ENCODE results near the gene PACRG. TPM values are rescaled to one million over a fixed set of nuclear protein-coding genes. Genes with fewer than 3 reads are reported as not detected.

The PACRG gene
- total RNA-seq, 1 experiment from 2014 or later, result 0.44 TPM

DNA sequence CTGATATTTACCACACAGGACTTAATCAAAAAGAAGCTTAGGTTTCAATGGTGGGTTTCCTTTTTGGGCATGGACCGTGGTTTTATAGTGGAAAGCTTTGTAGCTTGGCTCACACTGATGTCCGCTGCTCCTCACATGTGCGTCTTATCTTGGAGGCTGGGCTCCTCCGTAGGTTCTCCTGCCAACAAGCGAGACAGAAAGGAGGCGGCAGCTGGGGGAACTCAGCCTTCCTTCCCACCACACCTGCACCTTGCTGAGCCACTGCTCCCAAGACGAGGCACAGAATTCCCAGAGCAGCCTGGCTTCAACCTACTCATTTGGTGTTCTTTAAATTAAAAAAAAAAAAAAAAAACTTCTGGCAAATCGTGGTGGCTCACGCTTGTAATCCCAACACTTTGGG, 451.3 kb downstream of the PACRG start:
- no peak for DNase-seq (ENCODE audit: low spot score)
- ChIA-PET CTCF (interaction anchor here (1.0 kb wide), 1 partner anchor 9 kb away, joined by 3 read pairs; no protein-coding TSS in a partner anchor), POLR2A (no interaction called here)
- Mint-ChIP-seq H3K27ac (no peak overlapping the region), H3K4me1 (peaks cover 30% of the 10 kb centered on the region), H3K27me3 (ENCODE audit: low read depth) (no peaks in the 10 kb centered on the region), H3K36me3 (no peaks in the 10 kb centered on the region), H3K9me3 (no peaks in the 10 kb centered on the region), H3K4me3 (no peak overlapping the region)
- ATAC-seq, result no peak
- TF ChIP-seq, protein P1, sequence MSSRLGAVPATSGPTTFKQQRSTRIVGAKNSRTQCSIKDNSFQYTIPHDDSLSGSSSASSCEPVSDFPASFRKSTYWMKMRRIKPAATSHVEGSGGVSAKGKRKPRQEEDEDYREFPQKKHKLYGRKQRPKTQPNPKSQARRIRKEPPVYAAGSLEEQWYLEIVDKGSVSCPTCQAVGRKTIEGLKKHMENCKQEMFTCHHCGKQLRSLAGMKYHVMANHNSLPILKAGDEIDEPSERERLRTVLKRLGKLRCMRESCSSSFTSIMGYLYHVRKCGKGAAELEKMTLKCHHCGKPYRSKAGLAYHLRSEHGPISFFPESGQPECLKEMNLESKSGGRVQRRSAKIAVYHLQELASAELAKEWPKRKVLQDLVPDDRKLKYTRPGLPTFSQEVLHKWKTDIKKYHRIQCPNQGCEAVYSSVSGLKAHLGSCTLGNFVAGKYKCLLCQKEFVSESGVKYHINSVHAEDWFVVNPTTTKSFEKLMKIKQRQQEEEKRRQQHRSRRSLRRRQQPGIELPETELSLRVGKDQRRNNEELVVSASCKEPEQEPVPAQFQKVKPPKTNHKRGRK (CRISPR knock-in tag; IDR thresholded peaks at IDR 0.05; ENCODE audit: borderline replicate concordance), result no peak
- TF ChIP-seq ETV6 (CRISPR knock-in tag; IDR thresholded peaks at IDR 0.05) (no peak), MLX (CRISPR knock-in tag; IDR thresholded peaks at IDR 0.05) (no peak), CREM (CRISPR knock-in tag; IDR thresholded peaks at IDR 0.05) (no peak), HMGA2 (CRISPR knock-in tag; IDR thresholded peaks at IDR 0.05) (no peak), NR2C2 (CRISPR knock-in tag; IDR thresholded peaks at IDR 0.05) (no peak), PRDM15 (CRISPR knock-in tag; IDR thresholded peaks at IDR 0.05) (no peak), ZNF232 (CRISPR knock-in tag; IDR thresholded peaks at IDR 0.05) (no peak), SOX15 (CRISPR knock-in tag; IDR thresholded peaks at IDR 0.05) (no peak), ATF1 (CRISPR knock-in tag; IDR thresholded peaks at IDR 0.05) (no peak), ZNF219 (CRISPR knock-in tag; IDR thresholded peaks at IDR 0.05; ENCODE audit: borderline replicate concordance) (no peak), E2F4 (CRISPR knock-in tag; IDR thresholded peaks at IDR 0.05; ENCODE audit: borderline replicate concordance, low read depth) (no peak)

DNA sequence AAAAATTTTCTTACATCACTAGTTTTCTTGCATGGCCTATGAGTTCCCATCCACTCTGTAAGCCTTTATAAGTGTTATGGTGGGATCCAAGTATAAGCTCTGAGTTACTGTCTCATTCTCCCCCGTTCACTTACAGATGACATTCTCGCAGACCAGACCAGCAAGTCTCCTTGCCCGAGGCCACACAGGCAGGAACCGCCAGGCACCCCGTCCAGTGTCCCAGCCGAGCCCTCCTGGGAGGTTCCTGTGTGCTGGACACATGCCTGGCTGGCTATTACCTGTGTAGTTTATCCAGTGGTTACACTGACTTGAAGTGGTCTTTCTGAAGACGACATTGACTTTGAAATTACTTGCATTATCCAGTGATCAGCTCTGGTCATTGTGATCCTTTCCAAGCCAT, 451.9 kb downstream of the PACRG start:
- Mint-ChIP-seq H3K27me3 (ENCODE audit: low read depth) (no peaks in the 10 kb centered on the region), H3K4me3 (no peak overlapping the region), H3K9me3 (no peaks in the 10 kb centered on the region), H3K36me3 (no peaks in the 10 kb centered on the region), H3K27ac (no peak overlapping the region), H3K4me1 (peaks cover 30% of the 10 kb centered on the region)
- no peak for ATAC-seq
- POLR2A ChIA-PET, result no interaction called here
- CTCF ChIA-PET, result no interaction called here
- no peak for DNase-seq (ENCODE audit: low spot score)
- TF ChIP-seq ZNF121 (CRISPR knock-in tag; IDR thresholded peaks at IDR 0.05), result no peak
- TF ChIP-seq, protein P2, sequence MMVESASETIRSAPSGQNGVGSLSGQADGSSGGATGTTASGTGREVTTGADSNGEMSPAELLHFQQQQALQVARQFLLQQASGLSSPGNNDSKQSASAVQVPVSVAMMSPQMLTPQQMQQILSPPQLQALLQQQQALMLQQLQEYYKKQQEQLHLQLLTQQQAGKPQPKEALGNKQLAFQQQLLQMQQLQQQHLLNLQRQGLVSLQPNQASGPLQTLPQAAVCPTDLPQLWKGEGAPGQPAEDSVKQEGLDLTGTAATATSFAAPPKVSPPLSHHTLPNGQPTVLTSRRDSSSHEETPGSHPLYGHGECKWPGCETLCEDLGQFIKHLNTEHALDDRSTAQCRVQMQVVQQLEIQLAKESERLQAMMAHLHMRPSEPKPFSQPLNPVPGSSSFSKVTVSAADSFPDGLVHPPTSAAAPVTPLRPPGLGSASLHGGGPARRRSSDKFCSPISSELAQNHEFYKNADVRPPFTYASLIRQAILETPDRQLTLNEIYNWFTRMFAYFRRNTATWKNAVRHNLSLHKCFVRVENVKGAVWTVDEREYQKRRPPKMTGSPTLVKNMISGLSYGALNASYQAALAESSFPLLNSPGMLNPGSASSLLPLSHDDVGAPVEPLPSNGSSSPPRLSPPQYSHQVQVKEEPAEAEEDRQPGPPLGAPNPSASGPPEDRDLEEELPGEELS (CRISPR knock-in tag; IDR thresholded peaks at IDR 0.05), result no peak
- TF ChIP-seq NFYB (CRISPR knock-in tag; conservative IDR thresholded peaks at IDR 0.05; ENCODE audit: low read depth), result no peak
- TF ChIP-seq MXD4 (CRISPR knock-in tag; IDR thresholded peaks at IDR 0.05; ENCODE audit: borderline replicate concordance), result no peak
- TF ChIP-seq, protein P3, sequence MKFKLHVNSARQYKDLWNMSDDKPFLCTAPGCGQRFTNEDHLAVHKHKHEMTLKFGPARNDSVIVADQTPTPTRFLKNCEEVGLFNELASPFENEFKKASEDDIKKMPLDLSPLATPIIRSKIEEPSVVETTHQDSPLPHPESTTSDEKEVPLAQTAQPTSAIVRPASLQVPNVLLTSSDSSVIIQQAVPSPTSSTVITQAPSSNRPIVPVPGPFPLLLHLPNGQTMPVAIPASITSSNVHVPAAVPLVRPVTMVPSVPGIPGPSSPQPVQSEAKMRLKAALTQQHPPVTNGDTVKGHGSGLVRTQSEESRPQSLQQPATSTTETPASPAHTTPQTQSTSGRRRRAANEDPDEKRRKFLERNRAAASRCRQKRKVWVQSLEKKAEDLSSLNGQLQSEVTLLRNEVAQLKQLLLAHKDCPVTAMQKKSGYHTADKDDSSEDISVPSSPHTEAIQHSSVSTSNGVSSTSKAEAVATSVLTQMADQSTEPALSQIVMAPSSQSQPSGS (CRISPR knock-in tag; IDR thresholded peaks at IDR 0.05; ENCODE audit: borderline replicate concordance, low read depth), result no peak
- no peak for TF ChIP-seq ZNF416 (CRISPR knock-in tag; IDR thresholded peaks at IDR 0.05)
- TF ChIP-seq, protein P4, sequence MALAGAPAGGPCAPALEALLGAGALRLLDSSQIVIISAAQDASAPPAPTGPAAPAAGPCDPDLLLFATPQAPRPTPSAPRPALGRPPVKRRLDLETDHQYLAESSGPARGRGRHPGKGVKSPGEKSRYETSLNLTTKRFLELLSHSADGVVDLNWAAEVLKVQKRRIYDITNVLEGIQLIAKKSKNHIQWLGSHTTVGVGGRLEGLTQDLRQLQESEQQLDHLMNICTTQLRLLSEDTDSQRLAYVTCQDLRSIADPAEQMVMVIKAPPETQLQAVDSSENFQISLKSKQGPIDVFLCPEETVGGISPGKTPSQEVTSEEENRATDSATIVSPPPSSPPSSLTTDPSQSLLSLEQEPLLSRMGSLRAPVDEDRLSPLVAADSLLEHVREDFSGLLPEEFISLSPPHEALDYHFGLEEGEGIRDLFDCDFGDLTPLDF (CRISPR knock-in tag; IDR thresholded peaks at IDR 0.05), result no peak
- TF ChIP-seq GRHL2 (CRISPR knock-in tag; IDR thresholded peaks at IDR 0.05; ENCODE audit: insufficient replicate concordance, severe bottlenecking), result no peak
